DMS153 treated with DMSO at 0.1 percent for 48 hours (cell line): ENCODE results near the gene KCNC2.

Experiments used
- DNase-seq: peaks from one replicate; lab custom pipeline; 2025; ENCODE audit not compliant: unreplicated experiment; lab: John Stamatoyannopoulos, UW

KCNC2 gene

GRCh38 chr12:75162845-75163244 is 46.8 kb downstream of the KCNC2 start:
- no peak for DNase-seq

GRCh38 chr12:75161488-75161887 is 48.2 kb downstream of the KCNC2 start:
- no peak for DNase-seq

- DNase-seq: no peak
Measured at GRCh38 chr12:75157385-75157784, 52.3 kb downstream of the KCNC2 start.

- DNase-seq: no peak
Measured at GRCh38 chr12:75155962-75156361, 53.7 kb downstream of the KCNC2 start.

DNA sequence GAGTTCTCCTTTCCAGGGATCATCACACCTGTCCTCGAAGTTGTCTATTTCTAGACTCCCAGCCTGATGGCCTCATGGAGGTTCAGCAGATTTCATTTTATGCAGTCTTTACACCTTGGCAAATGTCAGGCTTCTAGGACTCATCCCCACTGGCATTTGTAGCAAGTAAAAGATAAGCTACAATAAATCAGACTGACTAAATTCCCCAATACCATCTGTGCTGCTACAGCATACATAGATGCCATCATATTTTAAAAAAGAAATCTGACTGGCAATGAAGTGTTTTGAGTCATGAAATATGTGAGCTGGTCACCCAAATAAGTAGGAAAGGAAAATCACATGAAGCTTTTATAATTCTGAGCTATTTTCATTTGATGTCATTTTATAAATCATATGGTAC is 55.3 kb downstream of the KCNC2 start:
- no peak for DNase-seq

DNA sequence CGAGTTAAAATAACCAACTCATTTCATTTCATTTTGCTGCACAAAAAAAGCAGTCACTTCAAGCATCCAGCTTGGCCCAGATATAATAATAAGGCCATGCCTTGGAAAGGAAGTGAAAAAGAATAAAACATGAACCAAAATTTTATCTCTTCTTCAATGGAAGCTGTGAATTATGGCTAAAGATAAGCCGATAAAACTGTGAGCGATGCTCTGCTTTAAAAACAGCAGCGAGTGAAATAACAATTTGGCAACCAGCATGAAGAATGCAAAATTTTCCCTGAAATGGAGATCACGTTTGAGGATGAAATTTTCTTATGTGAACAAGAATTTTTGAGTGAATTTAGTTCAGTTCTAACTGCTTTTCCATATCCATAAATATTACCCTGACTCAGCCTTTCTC is 70.4 kb downstream of the KCNC2 start:
- no peak for DNase-seq

- DNase-seq: no peak
Measured at GRCh38 chr12:75137896-75138295, 71.7 kb downstream of the KCNC2 start.

GRCh38 chr12:75135026-75135425 is 74.6 kb downstream of the KCNC2 start:
- no peak for DNase-seq

- DNase-seq: no peak
Measured at GRCh38 chr12:75130811-75131210, 78.8 kb downstream of the KCNC2 start.

GRCh38 chr12:75129275-75129674 is 80.4 kb downstream of the KCNC2 start:
- no peak for DNase-seq

- DNase-seq: no peak
Measured at GRCh38 chr12:75121036-75121705, 88.5 kb downstream of the KCNC2 start.

DNA sequence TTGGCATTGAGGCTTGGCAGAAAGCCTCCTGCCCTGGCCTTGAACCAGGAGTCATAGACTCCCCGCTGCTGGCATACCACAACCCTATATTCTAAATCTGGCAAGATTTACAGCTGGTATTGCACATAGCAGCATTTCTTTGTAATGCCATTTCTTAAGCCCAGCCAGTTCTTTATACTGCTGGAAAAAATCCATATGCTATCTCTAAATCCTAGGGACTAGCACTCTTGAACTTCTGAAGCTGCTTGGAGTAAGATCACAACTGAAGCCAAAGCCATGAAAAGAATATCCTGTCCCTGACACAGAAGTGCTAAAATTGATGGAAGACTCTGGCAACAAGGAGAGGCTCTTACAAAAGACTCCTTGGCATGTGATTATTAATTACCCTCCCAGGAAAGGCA is 89.3 kb downstream of the KCNC2 start:
- no peak for DNase-seq

- no peak for DNase-seq
Measured at GRCh38 chr12:75116646-75117198, 92.9 kb downstream of the KCNC2 start.

DNA sequence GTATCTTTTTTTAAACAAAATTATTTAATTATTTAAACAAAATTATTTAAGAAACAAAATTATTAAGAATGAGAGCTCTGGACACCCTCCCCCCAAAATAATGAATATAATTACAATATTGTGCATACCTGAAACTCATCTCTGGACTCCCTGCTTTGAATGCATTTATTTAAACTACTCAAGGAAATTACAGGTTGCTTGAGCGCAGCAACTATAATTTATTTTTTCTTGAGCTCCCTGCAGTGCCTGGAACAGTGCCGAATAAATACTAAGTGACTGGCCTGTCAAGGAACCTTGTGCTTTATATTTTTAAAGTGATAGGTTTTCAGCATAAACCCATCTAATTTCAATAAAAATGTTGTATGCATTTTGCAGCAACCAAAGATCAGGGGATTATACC is 93.9 kb downstream of the KCNC2 start:
- DNase-seq: no peak

DNA sequence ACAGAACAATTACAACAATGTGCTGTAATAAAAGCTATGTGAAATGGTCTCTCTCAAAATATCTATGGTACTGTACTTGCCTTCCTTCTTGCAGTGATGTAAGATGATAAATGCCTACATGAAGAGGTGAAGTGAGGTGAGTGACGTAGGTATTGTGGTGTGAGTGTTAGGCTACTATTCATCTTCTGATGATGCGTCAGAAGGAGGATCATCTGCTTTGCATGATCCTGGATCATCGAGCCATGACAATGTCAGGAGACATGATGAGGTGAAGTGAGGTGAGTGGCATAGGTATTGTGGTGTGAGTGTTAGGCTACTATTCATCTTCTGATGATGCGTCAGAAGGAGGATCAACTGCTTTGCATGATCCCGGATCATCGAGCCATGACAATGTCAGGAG is 105.8 kb downstream of the KCNC2 start:
- DNase-seq: no peak

DNA sequence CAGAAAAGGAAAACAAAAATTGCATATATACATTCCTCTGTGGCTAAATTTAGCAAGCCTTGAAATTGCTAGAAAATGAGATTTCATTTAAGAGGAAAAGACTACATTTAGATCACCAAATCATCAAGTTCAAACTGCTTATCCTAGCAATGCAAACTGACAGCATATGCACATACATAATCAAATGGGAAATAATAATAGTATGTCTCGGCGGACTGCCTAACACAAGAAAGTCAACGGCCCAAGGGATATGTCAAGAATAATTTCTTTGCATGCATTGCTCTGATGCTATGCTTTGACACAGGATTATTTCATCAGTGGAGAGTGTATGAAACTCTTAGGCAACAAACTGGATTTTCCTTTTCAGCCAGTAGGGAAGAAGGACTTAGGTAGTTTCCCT is 107.9 kb downstream of the KCNC2 start:
- DNase-seq: no peak

- DNase-seq: no peak
Measured at GRCh38 chr12:75099210-75099609, 110.4 kb downstream of the KCNC2 start.

GRCh38 chr12:75097003-75097402 is 112.6 kb downstream of the KCNC2 start:
- no peak for DNase-seq

- DNase-seq: no peak
Measured at GRCh38 chr12:75087654-75088053, 122.0 kb downstream of the KCNC2 start.

DNA sequence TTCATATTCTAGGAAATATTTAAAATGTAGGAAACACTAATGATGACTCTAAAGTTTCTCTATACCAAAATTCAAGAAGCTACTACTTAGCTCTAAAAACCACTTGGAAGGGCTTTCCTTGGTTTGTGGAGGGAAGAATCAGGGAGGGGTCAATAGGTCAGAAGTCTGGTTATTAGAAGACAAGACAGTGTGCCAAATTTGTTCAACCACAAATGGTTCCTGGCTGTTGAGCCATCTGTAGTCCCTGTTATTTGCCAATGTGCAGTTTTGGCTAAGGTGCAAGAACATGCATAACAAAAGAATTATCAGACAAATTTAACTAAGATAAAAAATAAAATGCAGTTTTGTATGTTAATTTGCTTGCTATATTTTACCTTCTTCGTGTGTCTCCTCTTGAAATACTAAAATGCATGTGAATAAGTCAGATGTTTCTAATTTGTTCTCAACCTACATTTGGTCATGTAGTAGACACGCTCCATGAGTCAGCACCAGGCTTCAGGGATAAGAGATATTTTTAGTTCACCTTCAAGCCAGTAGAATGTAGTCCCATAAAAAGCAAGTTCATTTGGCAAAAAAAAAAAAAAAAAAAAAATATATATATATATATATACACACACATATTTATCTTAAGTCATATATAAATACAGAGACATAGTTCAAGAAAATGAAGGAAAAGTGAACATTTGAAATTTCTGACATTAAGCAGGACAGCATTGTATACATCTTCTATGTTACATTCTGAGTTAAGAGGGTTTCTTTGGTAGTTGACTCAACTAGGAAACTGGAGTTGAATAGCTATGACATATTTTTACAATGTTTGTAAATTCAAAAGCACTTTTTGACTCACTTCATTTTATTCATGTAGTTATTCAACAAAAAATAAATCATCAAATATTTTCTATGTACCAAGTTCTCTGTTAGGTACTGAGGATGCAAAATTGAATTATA is 123.3 kb downstream of the KCNC2 start:
- no peak for DNase-seq

- DNase-seq: no peak
Measured at GRCh38 chr12:75081305-75081704, 128.3 kb downstream of the KCNC2 start.

- no peak for DNase-seq
Measured at GRCh38 chr12:75080582-75080981, 129.1 kb downstream of the KCNC2 start.
